GM18511 (cell line): ENCODE results near the gene VMP1.
A peak's percentile ranks its signal among the peaks of the same experiment; 100 is the strongest.
"Not testable (repeated sequence)": the region's sequence is repeated elsewhere in the genome, so short reads cannot be mapped to it uniquely, and the experiment has no call there.

Source experiments
- ATAC-seq: cut with Tn5 transposase; IDR thresholded peaks from one replicate; pipeline ENCODE4 v1.9.1; 2021; ENCODE audit warnings: mild to moderate bottlenecking, moderate library complexity; ENCODE audit not compliant: unreplicated experiment

VMP1 gene

GRCh38 chr17:59838052-59838916 lies 130.8 kb downstream of the VMP1 start:
- ATAC-seq = no peak

- ATAC-seq = no peak
Observed at GRCh38 chr17:59839651-59840328, 132.3 kb downstream of the VMP1 start.

- no peak for ATAC-seq
Observed at GRCh38 chr17:59840329-59841090, 133.1 kb downstream of the VMP1 start.

GRCh38 chr17:59841091-59841881 lies 133.8 kb downstream of the VMP1 start:
- ATAC-seq = not testable (repeated sequence)

- ATAC-seq = not testable (repeated sequence)
Observed at GRCh38 chr17:59841882-59842263, 134.4 kb downstream of the VMP1 start.

- peak; percentile 40 for ATAC-seq
Observed at GRCh38 chr17:59842901-59843652, 135.6 kb downstream of the VMP1 start.

GRCh38 chr17:59844884-59845594 lies 137.6 kb downstream of the VMP1 start:
- ATAC-seq = no peak

- ATAC-seq = no peak
Observed at GRCh38 chr17:59845595-59846393, 138.3 kb downstream of the VMP1 start.

GRCh38 chr17:59846394-59847165 lies 139.1 kb downstream of the VMP1 start:
- ATAC-seq = peak; percentile 59

- no peak for ATAC-seq
Observed at GRCh38 chr17:59848385-59848668, 140.9 kb downstream of the VMP1 start.

- ATAC-seq = peak; percentile 55
Observed at GRCh38 chr17:59848778-59849177, 141.3 kb downstream of the VMP1 start.

GRCh38 chr17:59850311-59850710 lies 142.9 kb downstream of the VMP1 start:
- not testable (repeated sequence) for ATAC-seq

- ATAC-seq = no peak
Observed at GRCh38 chr17:59851439-59852375, 144.3 kb downstream of the VMP1 start.

GRCh38 chr17:59852847-59853167 lies 145.4 kb downstream of the VMP1 start:
- not testable (repeated sequence) for ATAC-seq

- ATAC-seq = no peak
Observed at GRCh38 chr17:59853168-59853918, 145.9 kb downstream of the VMP1 start.
